NCI-H1417 (cell line): Measurements from ENCODE around the gene SPTBN5.

ENCODE experiments used
- DNase-seq, 3 experiments: peaks; one replicate each; lab custom pipeline; 2025; lab: John Stamatoyannopoulos, UW

Gene SPTBN5

GRCh38 chr15:41893422-41894250, at the start of gene SPTBN5:
TSS of gene SPTBN5 (minus strand) at chr15:41894053. CDS start at chr15:41893497, 556 bp downstream.
- no peak for DNase-seq

- no peak for DNase-seq
Observed at GRCh38 chr15:41942886-41943285, 49.0 kb upstream of the SPTBN5 start.

- no peak for DNase-seq
Observed at GRCh38 chr15:41941644-41942415, 48.0 kb upstream of the SPTBN5 start.

GRCh38 chr15:41940441-41940857, 46.6 kb upstream of the SPTBN5 start:
- DNase-seq, result no peak

GRCh38 chr15:41939986-41940385, 46.1 kb upstream of the SPTBN5 start:
- DNase-seq, result no peak

GRCh38 chr15:41937568-41937923, 43.7 kb upstream of the SPTBN5 start:
- DNase-seq, result no peak

GRCh38 chr15:41936649-41937567, 43.1 kb upstream of the SPTBN5 start:
- no peak for DNase-seq

- DNase-seq, result no peak
Observed at GRCh38 chr15:41936155-41936554, 42.3 kb upstream of the SPTBN5 start.

- no peak for DNase-seq
Observed at GRCh38 chr15:41935566-41936020, 41.7 kb upstream of the SPTBN5 start.

GRCh38 chr15:41934843-41935242, 41.0 kb upstream of the SPTBN5 start:
- DNase-seq, result no peak

- DNase-seq, result no peak
Observed at GRCh38 chr15:41933771-41934170, 39.9 kb upstream of the SPTBN5 start.

GRCh38 chr15:41933326-41933725, 39.5 kb upstream of the SPTBN5 start:
- no peak for DNase-seq

GRCh38 chr15:41932511-41933289, 38.8 kb upstream of the SPTBN5 start:
- no peak for DNase-seq

GRCh38 chr15:41932101-41932500, 38.2 kb upstream of the SPTBN5 start:
- DNase-seq, result no peak

GRCh38 chr15:41930867-41931222, 37.0 kb upstream of the SPTBN5 start:
- no peak for DNase-seq

- no peak for DNase-seq
Observed at GRCh38 chr15:41930221-41930866, 36.5 kb upstream of the SPTBN5 start.

- no peak for DNase-seq
Observed at GRCh38 chr15:41928637-41929620, 35.1 kb upstream of the SPTBN5 start.

GRCh38 chr15:41928100-41928499, 34.2 kb upstream of the SPTBN5 start:
- DNase-seq, result no peak

GRCh38 chr15:41927536-41927935, 33.7 kb upstream of the SPTBN5 start:
- DNase-seq, result no peak
